ENCODE results near the gene DCX.

DNA sequence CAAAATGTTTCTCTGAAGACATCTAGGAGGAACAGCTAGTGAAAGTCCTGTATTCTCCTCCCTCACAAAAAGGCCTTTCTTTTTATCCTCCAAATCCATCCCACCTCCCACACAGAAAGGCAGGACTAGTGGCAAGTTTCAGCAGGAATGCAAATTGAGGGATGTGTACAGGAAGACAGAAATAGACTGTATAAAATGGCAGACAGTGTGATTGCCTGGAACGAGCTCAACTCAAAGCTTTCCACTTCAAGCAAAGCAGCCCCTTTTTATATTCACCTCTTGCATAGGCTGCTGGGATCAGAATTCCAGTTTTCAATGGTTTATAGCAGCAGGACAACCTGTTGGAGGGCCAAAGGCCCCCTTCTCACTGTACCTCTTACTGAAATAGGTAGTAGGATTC lies 57.5 kb downstream of the DCX start:
- no peak for TF ChIP-seq POLR2A (IDR thresholded peaks at IDR 0.05; ENCODE audit: low read depth, low read length)
- TF ChIP-seq POLR2AphosphoS5 (IDR thresholded peaks at IDR 0.05; ENCODE audit: low read depth, low read length), result no peak
